HepG2 (cell line): Measurements from ENCODE around the gene ACSF3. TPM values are rescaled to one million over a fixed set of nuclear protein-coding genes. Genes with fewer than 3 reads are reported as not detected.

Source experiments
- CBX5 ChIP-seq: sonication (generic); formaldehyde crosslinking; IDR thresholded peaks from 2 replicates; pipeline ENCODE4 v1.4.0; 2020; ENCODE audit warnings: missing genetic modification reagents, borderline replicate concordance
- CC2D1A ChIP-seq: sonication (generic); formaldehyde crosslinking; IDR thresholded peaks from 2 replicates; pipeline ENCODE4 v1.8.1; 2023; ENCODE audit warnings: mild to moderate bottlenecking, missing genetic modification reagents
- GABPA ChIP-seq, 2 experiments: IDR thresholded peaks; 2 replicates each; pipeline ENCODE4 v1.6.1; 2011 to 2016; ENCODE audit warnings: low read depth in 2 of 2, low read length in 1 of 2, missing biosample characterization in 1 of 2, missing genetic modification characterization in 1 of 2
- HCFC1 ChIP-seq: fragments of 150-350 bp; IDR thresholded peaks from 2 replicates; pipeline ENCODE4 v1.6.1; 2014; ENCODE audit warnings: low read depth, low read length
- HNF4A ChIP-seq: sonication (generic); formaldehyde crosslinking; IDR thresholded peaks from 2 replicates; pipeline ENCODE4 v1.4.0; 2020; ENCODE audit warnings: missing genetic modification reagents
- MLLT10 ChIP-seq: sonication (generic); formaldehyde crosslinking; IDR thresholded peaks from 2 replicates; pipeline ENCODE4 v1.4.0; 2020; ENCODE audit warnings: missing genetic modification reagents
- NFIC ChIP-seq: IDR thresholded peaks from 2 replicates; pipeline ENCODE4 v1.6.1; 2012; ENCODE audit warnings: mild to moderate bottlenecking, low read length, inconsistent platforms
- PHF8 ChIP-seq: sonication (generic); formaldehyde crosslinking; IDR thresholded peaks from 2 replicates; pipeline ENCODE4 v1.5.0; 2020; ENCODE audit warnings: missing genetic modification reagents
- RXRA ChIP-seq: sonication (generic); formaldehyde crosslinking; IDR thresholded peaks from 2 replicates; pipeline ENCODE4 v1.5.1; 2020; ENCODE audit warnings: missing genetic modification reagents
- TAF15 ChIP-seq: fragments of 200-400 bp; formaldehyde crosslinking; IDR thresholded peaks from one replicate; pipeline ENCODE4 v1.6.1; 2018; ENCODE audit warnings: mild to moderate bottlenecking, low read depth, low read length; ENCODE audit not compliant: poor library complexity, severe bottlenecking
- XRCC5 ChIP-seq: fragments of 200-400 bp; formaldehyde crosslinking; optimal IDR thresholded peaks from 2 replicates; pipeline ENCODE3; 2017; ENCODE audit warnings: mild to moderate bottlenecking, low read length
- ZBTB20 ChIP-seq: sonication (generic); formaldehyde crosslinking; IDR thresholded peaks from 2 replicates; pipeline ENCODE4 v1.8.1; 2023; ENCODE audit warnings: missing genetic modification reagents, low read depth, mild to moderate bottlenecking, borderline replicate concordance
- ZFYVE20 ChIP-seq: sonication (generic); formaldehyde crosslinking; IDR thresholded peaks from 2 replicates; pipeline ENCODE4 v1.8.0; 2023; ENCODE audit warnings: low read depth, mild to moderate bottlenecking, moderate library complexity, missing genetic modification reagents, borderline replicate concordance
- ZNF253 ChIP-seq: sonication (generic); formaldehyde crosslinking; IDR thresholded peaks from 2 replicates; pipeline ENCODE4 v1.8.0; 2022; ENCODE audit warnings: mild to moderate bottlenecking, missing genetic modification reagents, borderline replicate concordance
- ZNF333 ChIP-seq: sonication (generic); formaldehyde crosslinking; IDR thresholded peaks from 2 replicates; pipeline ENCODE4 v1.4.0; 2020; ENCODE audit warnings: mild to moderate bottlenecking, missing genetic modification reagents, borderline replicate concordance
- ZNF550 ChIP-seq: sonication (generic); formaldehyde crosslinking; IDR thresholded peaks from 2 replicates; pipeline ENCODE4 v1.4.0; 2020; ENCODE audit warnings: mild to moderate bottlenecking, missing genetic modification reagents, borderline replicate concordance
- ZNF569 ChIP-seq: sonication (generic); formaldehyde crosslinking; IDR thresholded peaks from 2 replicates; pipeline ENCODE4 v1.5.0; 2020; ENCODE audit warnings: mild to moderate bottlenecking, missing genetic modification reagents, moderate library complexity, borderline replicate concordance
- ZNF878 ChIP-seq: sonication (generic); formaldehyde crosslinking; IDR thresholded peaks from 2 replicates; pipeline ENCODE4 v1.8.1; 2023; ENCODE audit warnings: mild to moderate bottlenecking, missing genetic modification reagents, moderate library complexity
- polyA plus RNA-seq, 8 experiments: library from polyadenylated mRNA; depleted of rRNA in 3 of 8; stranded (reverse) in 7 of 8; unstranded in 1 of 8; fragments of >200 nt; fragmentation: Illumina TruSeq in 4 of 8; extraction: Trizol in 4 of 8; gene quantifications; 2 replicates each; pipeline versions ENCODE4 v1.2.1 to v1.2.3, GENCODE V29; 2011 to 2016; ENCODE audit warnings: low read depth in 4 of 8, missing spikeins in 1 of 8, mixed read lengths in 1 of 8; ENCODE audit not compliant: insufficient read depth in 1 of 8
- total RNA-seq, 5 experiments: library from RNA; depleted of rRNA; stranded (reverse); fragments of >200 nt; fragmentation: Illumina TruSeq; extraction: Trizol; gene quantifications; 2 replicates each; pipeline ENCODE4 v1.2.3, GENCODE V29; 2016; ENCODE audit warnings: low read depth in 1 of 5
- TF ChIP-seq, protein P1 (sequence below): sonication (generic); formaldehyde crosslinking; IDR thresholded peaks from 2 replicates; pipeline ENCODE4 v1.5.0; 2020; ENCODE audit warnings: mild to moderate bottlenecking, missing genetic modification reagents, borderline replicate concordance

The ACSF3 gene
- total and polyA plus RNA-seq, 2 of the 13 experiments (the other 11 are each of a cell fraction or from before 2014, with no cell fraction given): 14.9 to 30.6 TPM

DNA sequence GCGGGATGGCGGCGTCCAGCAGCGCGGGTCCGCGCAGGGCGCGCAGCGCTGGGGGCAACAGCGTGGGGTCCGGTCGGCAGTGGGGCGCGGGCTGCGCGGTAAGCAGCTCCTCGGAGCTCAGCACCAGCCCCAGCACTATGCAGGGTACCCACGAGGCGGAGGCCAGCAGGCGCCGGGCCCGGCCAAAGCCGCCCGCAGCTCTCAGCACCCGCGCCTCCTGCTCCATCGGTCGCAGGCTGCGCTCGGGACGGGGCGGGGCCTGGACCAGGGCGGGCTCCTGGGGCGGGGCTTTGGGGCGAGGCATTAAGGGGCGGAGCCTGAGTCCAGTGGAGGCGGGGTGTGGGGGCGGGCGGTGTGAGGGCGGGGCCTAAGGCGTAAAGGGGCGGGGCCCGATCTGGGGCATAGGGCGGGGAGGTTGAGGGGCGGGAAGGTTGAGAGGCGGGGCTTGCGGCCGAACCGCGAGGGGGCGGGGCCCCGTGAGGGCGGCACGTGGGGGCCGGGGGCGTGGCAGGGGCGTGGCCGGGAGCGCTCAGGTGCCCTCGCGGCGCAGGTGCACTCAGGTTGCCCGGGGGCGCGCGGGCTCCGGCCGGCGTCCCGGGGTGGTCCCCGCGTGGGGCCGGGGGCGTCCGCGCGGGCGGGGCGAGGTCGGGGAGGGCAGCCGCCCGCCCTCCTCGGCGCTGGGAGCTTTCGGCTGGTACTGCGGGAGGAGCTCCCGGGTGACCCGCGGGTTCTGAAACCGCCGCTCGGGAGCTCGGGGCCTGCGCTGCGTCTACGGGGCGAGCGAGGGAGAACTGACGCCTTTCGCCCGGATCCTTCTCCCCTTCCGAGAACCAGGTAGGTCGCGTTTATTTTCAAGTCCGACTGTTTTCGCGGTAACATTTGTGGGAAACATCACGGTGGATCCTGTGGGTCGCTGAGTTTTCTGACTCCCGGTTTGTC lies 108.1 kb downstream of the ACSF3 start (continued):
- TF ChIP-seq NFIC (no peak), XRCC5 (no peak), GABPA (IDR thresholded peaks at IDR 0.05; ENCODE audit: low read depth, low read length) (no peak), GABPA (CRISPR knock-in tag; IDR thresholded peaks at IDR 0.05; ENCODE audit: low read depth) (no peak), CBX5 (CRISPR knock-in tag) (no peak), RXRA (CRISPR knock-in tag) (0 out of 2 replicates have a peak, but pooled peaks have one; percentile 33), ZNF569 (CRISPR knock-in tag) (no peak), HCFC1 (0 out of 2 replicates have a peak, but pooled peaks have one; percentile 2), ZNF333 (CRISPR knock-in tag) (no peak), PHF8 (peak; percentile 50; the same call in 1 of the 2 replicates), CC2D1A (no peak), MLLT10 (CRISPR knock-in tag) (no peak), ZBTB20 (no peak), ZNF550 (CRISPR knock-in tag) (no peak), TAF15 (peak; percentile 47), HNF4A (no peak), ZNF878 (CRISPR knock-in tag) (no peak), ZNF253 (CRISPR knock-in tag) (no peak), ZFYVE20 (no peak)
- TF ChIP-seq, protein P1, sequence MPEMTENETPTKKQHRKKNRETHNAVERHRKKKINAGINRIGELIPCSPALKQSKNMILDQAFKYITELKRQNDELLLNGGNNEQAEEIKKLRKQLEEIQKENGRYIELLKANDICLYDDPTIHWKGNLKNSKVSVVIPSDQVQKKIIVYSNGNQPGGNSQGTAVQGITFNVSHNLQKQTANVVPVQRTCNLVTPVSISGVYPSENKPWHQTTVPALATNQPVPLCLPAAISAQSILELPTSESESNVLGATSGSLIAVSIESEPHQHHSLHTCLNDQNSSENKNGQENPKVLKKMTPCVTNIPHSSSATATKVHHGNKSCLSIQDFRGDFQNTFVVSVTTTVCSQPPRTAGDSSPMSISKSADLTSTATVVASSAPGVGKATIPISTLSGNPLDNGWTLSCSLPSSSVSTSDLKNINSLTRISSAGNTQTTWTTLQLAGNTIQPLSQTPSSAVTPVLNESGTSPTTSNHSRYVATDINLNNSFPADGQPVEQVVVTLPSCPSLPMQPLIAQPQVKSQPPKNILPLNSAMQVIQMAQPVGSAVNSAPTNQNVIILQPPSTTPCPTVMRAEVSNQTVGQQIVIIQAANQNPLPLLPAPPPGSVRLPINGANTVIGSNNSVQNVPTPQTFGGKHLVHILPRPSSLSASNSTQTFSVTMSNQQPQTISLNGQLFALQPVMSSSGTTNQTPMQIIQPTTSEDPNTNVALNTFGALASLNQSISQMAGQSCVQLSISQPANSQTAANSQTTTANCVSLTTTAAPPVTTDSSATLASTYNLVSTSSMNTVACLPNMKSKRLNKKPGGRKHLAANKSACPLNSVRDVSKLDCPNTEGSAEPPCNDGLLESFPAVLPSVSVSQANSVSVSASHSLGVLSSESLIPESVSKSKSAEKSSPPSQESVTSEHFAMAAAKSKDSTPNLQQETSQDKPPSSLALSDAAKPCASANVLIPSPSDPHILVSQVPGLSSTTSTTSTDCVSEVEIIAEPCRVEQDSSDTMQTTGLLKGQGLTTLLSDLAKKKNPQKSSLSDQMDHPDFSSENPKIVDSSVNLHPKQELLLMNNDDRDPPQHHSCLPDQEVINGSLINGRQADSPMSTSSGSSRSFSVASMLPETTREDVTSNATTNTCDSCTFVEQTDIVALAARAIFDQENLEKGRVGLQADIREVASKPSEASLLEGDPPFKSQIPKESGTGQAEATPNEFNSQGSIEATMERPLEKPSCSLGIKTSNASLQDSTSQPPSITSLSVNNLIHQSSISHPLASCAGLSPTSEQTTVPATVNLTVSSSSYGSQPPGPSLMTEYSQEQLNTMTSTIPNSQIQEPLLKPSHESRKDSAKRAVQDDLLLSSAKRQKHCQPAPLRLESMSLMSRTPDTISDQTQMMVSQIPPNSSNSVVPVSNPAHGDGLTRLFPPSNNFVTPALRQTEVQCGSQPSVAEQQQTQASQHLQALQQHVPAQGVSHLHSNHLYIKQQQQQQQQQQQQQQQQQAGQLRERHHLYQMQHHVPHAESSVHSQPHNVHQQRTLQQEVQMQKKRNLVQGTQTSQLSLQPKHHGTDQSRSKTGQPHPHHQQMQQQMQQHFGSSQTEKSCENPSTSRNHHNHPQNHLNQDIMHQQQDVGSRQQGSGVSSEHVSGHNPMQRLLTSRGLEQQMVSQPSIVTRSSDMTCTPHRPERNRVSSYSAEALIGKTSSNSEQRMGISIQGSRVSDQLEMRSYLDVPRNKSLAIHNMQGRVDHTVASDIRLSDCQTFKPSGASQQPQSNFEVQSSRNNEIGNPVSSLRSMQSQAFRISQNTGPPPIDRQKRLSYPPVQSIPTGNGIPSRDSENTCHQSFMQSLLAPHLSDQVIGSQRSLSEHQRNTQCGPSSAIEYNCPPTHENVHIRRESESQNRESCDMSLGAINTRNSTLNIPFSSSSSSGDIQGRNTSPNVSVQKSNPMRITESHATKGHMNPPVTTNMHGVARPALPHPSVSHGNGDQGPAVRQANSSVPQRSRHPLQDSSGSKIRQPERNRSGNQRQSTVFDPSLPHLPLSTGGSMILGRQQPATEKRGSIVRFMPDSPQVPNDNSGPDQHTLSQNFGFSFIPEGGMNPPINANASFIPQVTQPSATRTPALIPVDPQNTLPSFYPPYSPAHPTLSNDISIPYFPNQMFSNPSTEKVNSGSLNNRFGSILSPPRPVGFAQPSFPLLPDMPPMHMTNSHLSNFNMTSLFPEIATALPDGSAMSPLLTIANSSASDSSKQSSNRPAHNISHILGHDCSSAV (CRISPR knock-in tag): no peak
